ENCODE measurements around the gene HTR1E.

DNA sequence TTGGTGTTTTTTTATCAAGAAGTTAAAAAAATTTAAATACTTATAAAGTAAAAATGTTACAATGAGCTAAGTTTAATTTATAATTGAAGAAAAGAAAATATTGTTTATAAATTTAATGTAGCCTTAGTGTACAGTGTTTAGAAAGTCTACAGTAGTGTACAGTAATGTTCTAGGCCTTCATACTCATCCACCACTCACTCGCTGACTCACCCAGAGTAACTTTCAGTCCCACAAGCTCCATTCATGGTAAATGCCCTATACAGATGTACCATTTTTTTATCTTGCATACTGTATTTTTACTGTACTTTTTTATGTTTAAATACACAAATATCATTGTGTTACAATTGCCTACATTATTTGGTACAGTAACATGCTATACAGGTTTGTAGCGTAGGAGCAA, 26.0 kb downstream of the HTR1E start:
- TF ChIP-seq, protein P1, sequence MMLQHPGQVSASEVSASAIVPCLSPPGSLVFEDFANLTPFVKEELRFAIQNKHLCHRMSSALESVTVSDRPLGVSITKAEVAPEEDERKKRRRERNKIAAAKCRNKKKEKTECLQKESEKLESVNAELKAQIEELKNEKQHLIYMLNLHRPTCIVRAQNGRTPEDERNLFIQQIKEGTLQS (IDR thresholded peaks at IDR 0.05; ENCODE audit: borderline replicate concordance, extremely low read depth, low read depth, low read length), result no peak
- TF ChIP-seq CREB1 (IDR thresholded peaks at IDR 0.05; ENCODE audit: low read depth), result no peak
- TF ChIP-seq CBX5 (IDR thresholded peaks at IDR 0.05; ENCODE audit: low read depth), result no peak
- TF ChIP-seq, protein P2, sequence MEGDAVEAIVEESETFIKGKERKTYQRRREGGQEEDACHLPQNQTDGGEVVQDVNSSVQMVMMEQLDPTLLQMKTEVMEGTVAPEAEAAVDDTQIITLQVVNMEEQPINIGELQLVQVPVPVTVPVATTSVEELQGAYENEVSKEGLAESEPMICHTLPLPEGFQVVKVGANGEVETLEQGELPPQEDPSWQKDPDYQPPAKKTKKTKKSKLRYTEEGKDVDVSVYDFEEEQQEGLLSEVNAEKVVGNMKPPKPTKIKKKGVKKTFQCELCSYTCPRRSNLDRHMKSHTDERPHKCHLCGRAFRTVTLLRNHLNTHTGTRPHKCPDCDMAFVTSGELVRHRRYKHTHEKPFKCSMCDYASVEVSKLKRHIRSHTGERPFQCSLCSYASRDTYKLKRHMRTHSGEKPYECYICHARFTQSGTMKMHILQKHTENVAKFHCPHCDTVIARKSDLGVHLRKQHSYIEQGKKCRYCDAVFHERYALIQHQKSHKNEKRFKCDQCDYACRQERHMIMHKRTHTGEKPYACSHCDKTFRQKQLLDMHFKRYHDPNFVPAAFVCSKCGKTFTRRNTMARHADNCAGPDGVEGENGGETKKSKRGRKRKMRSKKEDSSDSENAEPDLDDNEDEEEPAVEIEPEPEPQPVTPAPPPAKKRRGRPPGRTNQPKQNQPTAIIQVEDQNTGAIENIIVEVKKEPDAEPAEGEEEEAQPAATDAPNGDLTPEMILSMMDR (IDR thresholded peaks at IDR 0.05 in 2 of 3, conservative IDR thresholded peaks at IDR 0.05 in 1 of 3; ENCODE audit: control insufficient read depth in 2 of 3, extremely low read depth in 1 of 3, insufficient read depth in 1 of 3, low read depth in 3 of 3, low read length in 3 of 3), result no peak
- no peak for TF ChIP-seq TAF1 (IDR thresholded peaks at IDR 0.05; ENCODE audit: borderline replicate concordance, low read depth, low read length)
- TF ChIP-seq POLR2AphosphoS5 (IDR thresholded peaks at IDR 0.05; ENCODE audit: low read length), result no peak
- no peak for TF ChIP-seq POLR2A (IDR thresholded peaks at IDR 0.05; ENCODE audit: low read depth, low read length)

Measured in GM12878 (cell line).